ENCODE measurements around the gene ZKSCAN4. TPM values are rescaled to one million over a fixed set of nuclear protein-coding genes. Genes with fewer than 3 reads are reported as not detected.

ZKSCAN4 gene
- polyA plus RNA-seq, 1 donor (not counting 4 experiments of a cell fraction or from before 2014, with no cell fraction given), result 3.5 TPM

DNA sequence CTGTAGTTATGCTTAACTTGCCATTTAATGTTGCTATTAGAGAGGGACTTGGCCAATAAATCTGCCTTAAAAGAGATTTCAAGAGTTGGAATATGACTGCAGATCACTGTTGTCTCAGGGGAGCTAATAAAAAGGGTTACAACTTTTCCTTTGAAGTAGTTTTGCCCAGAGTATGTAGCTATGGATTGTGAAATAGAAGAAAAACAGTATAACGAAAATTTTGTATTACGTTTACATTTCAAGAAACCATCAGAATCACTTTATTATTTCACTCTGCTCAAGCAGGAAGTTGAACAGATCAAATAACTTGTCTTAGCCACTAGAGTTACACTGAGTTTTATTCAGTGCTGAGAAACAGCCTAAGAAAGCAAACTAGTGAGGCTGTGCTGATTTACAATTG, 11.9 kb upstream of the ZKSCAN4 start:
- no peaks in the 10 kb centered on the region for H3K36me3 ChIP-seq (ENCODE audit: control insufficient read depth in 2 of 2, extremely low read depth in 1 of 2, insufficient read depth in 2 of 2, low read length in 2 of 2)
- peaks cover 6% of the 10 kb centered on the region for H3K79me2 ChIP-seq (ENCODE audit: control insufficient read depth, insufficient read depth, low read length)
- no peak overlapping the region for H3K4me2 ChIP-seq (ENCODE audit: control insufficient read depth, extremely low read depth, insufficient read depth, low read depth, low read length)
- no peak overlapping the region for H3K4me3 ChIP-seq (ENCODE audit: control insufficient read depth in 2 of 3, extremely low read depth in 1 of 3, insufficient read depth in 2 of 3, low read depth in 1 of 3, low read length in 3 of 3)
- no peak overlapping the region for H3K27ac ChIP-seq (ENCODE audit: control insufficient read depth, insufficient read depth, low read length)
- H3K9me1 ChIP-seq (ENCODE audit: control insufficient read depth, extremely low read depth, insufficient read depth, low read length), result no peaks in the 10 kb centered on the region
- peaks cover 8% of the 10 kb centered on the region for H3K4me1 ChIP-seq (ENCODE audit: control insufficient read depth, extremely low read depth, insufficient read depth, low read length)
- dilution Hi-C loops (cut with MboI; ENCODE audit: extremely low pct_ligation_motif_present, low sequenced_read_pairs), result no loop called here
- H3K27me3 ChIP-seq (ENCODE audit: control insufficient read depth, extremely low read depth, insufficient read depth, low read length), result peaks cover 5% of the 10 kb centered on the region
- FAIRE-seq (no peak), DNase-seq (ENCODE audit: low read depth, low spot score) (no peak)
- peaks cover 4% of the 10 kb centered on the region for H3K9me3 ChIP-seq (ENCODE audit: control insufficient read depth, low read depth, low read length)
- TF ChIP-seq, protein P1, sequence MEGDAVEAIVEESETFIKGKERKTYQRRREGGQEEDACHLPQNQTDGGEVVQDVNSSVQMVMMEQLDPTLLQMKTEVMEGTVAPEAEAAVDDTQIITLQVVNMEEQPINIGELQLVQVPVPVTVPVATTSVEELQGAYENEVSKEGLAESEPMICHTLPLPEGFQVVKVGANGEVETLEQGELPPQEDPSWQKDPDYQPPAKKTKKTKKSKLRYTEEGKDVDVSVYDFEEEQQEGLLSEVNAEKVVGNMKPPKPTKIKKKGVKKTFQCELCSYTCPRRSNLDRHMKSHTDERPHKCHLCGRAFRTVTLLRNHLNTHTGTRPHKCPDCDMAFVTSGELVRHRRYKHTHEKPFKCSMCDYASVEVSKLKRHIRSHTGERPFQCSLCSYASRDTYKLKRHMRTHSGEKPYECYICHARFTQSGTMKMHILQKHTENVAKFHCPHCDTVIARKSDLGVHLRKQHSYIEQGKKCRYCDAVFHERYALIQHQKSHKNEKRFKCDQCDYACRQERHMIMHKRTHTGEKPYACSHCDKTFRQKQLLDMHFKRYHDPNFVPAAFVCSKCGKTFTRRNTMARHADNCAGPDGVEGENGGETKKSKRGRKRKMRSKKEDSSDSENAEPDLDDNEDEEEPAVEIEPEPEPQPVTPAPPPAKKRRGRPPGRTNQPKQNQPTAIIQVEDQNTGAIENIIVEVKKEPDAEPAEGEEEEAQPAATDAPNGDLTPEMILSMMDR (optimal IDR thresholded peaks at IDR 0.05 in 1 of 3, IDR thresholded peaks at IDR 0.05 in 1 of 3, conservative IDR thresholded peaks at IDR 0.05 in 1 of 3; ENCODE audit: extremely low read depth in 1 of 3, insufficient read depth in 2 of 3, low read length in 3 of 3), result no peak
- TF ChIP-seq EZH2 (IDR thresholded peaks at IDR 0.05; ENCODE audit: low read length), result no peak
- H3K9ac ChIP-seq (ENCODE audit: control insufficient read depth, extremely low read depth, insufficient read depth, low read length), result no peak overlapping the region
- H4K20me1 ChIP-seq (ENCODE audit: control insufficient read depth, extremely low read depth, insufficient read depth, low read length), result no peaks in the 10 kb centered on the region
- H2AFZ ChIP-seq (ENCODE audit: control insufficient read depth, low read length), result no peak overlapping the region

DNA sequence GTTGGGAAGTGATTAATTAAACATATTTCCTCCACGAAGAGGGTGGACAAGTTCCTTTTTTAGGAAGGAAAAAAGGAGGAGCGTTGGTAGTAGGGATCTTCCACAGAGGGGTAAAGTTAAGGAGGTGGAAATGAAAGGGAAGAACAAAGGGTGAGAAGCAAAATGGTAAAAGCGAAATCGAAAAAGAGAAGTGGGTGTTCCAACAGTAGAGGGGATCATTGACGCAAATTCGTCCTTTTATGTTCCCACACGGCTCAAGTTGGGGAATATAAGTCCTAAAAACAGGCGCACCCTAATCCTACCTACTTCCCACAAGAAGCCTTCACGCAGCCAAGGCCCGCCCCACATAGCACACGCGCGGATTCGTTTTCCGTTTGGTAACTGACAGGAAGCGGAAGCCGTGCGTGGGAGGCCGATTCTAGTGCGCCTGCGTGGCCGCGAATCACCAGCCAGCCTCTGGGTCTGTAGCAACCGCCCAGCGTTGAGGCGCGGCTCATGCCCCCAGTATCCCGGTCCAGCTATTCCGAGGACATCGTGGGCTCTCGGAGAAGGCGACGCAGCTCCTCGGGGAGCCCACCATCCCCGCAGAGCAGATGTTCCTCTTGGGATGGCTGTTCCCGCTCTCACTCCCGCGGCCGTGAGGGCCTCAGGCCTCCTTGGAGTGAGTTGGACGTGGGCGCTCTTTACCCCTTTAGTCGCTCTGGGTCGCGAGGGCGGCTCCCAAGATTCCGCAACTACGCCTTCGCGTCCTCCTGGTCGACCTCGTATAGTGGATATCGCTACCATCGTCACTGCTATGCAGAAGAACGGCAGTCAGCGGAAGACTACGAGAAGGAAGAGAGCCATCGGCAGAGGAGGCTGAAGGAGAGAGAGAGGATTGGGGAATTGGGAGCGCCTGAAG, 7.1 kb upstream of the ZKSCAN4 start, which contains the start of gene NKAPL:
Gene NKAPL, plus strand, starts transcription at position 421 of the 901 bp plus-strand sequence. Its CDS starts 75 bp downstream, at position 496.
- Histone ChIP-seq H3K79me2 (ENCODE audit: control insufficient read depth, insufficient read depth, low read length) (no peaks in the 10 kb centered on the region), H3K4me2 (ENCODE audit: control insufficient read depth, extremely low read depth, insufficient read depth, low read depth, low read length) (peak within 1 kb of the TSS; percentile 78), H3K36me3 (ENCODE audit: control insufficient read depth in 2 of 2, extremely low read depth in 1 of 2, insufficient read depth in 2 of 2, low read length in 2 of 2) (no peaks in the 10 kb centered on the region), H3K4me1 (ENCODE audit: control insufficient read depth, extremely low read depth, insufficient read depth, low read length) (peaks cover 8% of the 10 kb centered on the region), H3K9me1 (ENCODE audit: control insufficient read depth, extremely low read depth, insufficient read depth, low read length) (no peaks in the 10 kb centered on the region), H3K9me3 (ENCODE audit: control insufficient read depth, low read depth, low read length) (peaks cover 4% of the 10 kb centered on the region), H3K27me3 (ENCODE audit: control insufficient read depth, extremely low read depth, insufficient read depth, low read length) (peaks cover 5% of the 10 kb centered on the region), H3K4me3 (ENCODE audit: control insufficient read depth in 2 of 3, extremely low read depth in 1 of 3, insufficient read depth in 2 of 3, low read depth in 1 of 3, low read length in 3 of 3) (peak within 1 kb of the TSS; percentile 19 to 56 (median 21)), H4K20me1 (ENCODE audit: control insufficient read depth, extremely low read depth, insufficient read depth, low read length) (no peaks in the 10 kb centered on the region), H3K9ac (ENCODE audit: control insufficient read depth, extremely low read depth, insufficient read depth, low read length) (no peak within 1 kb of the TSS), H2AFZ (ENCODE audit: control insufficient read depth, low read length) (peak within 1 kb of the TSS; percentile 91), H3K27ac (ENCODE audit: control insufficient read depth, insufficient read depth, low read length) (no peak within 1 kb of the TSS)
- FAIRE-seq (no peak), DNase-seq (ENCODE audit: low read depth, low spot score) (no peak)
- TF ChIP-seq, protein P1 (optimal IDR thresholded peaks at IDR 0.05 in 1 of 3, IDR thresholded peaks at IDR 0.05 in 1 of 3, conservative IDR thresholded peaks at IDR 0.05 in 1 of 3; ENCODE audit: extremely low read depth in 1 of 3, insufficient read depth in 2 of 3, low read length in 3 of 3), result no peak
- dilution Hi-C loops (cut with MboI; ENCODE audit: extremely low pct_ligation_motif_present, low sequenced_read_pairs), result no loop called here

Data from keratinocyte (primary cell).